Suprapubic skin (tissue), 4 donors: Measurements from ENCODE around the gene SHLD3. TPM values are rescaled to one million over a fixed set of nuclear protein-coding genes. Genes with fewer than 3 reads are reported as not detected.
"Not testable (repeated sequence)": the region's sequence is repeated elsewhere in the genome, so short reads cannot be mapped to it uniquely, and the experiment has no call there.

ENCODE experiments used
- DNase-seq, 2 donors: peaks; one replicate each; pipeline ENCODE4 v3.0.0-alpha.2; 2019; ENCODE audit warnings: low spot score in 2 of 2
- H3K27ac ChIP-seq: fragments of 200-600 bp; sonication (generic); one replicate; pipeline ENCODE4 v1.5.1; 2019
- H3K27me3 ChIP-seq: fragments of 200-600 bp; sonication (generic); one replicate; pipeline ENCODE4 v1.5.1; 2019
- H3K36me3 ChIP-seq: fragments of 200-600 bp; sonication (generic); one replicate; pipeline ENCODE4 v1.5.1; 2019
- H3K4me1 ChIP-seq: fragments of 200-600 bp; sonication (generic); one replicate; pipeline ENCODE4 v1.5.1; 2019
- H3K4me3 ChIP-seq: fragments of 200-600 bp; sonication (generic); one replicate; pipeline ENCODE4 v1.5.1; 2019; ENCODE audit warnings: mild to moderate bottlenecking
- H3K9me3 ChIP-seq: fragments of 200-600 bp; sonication (generic); one replicate; pipeline ENCODE4 v1.5.1; 2019
- CTCF ChIP-seq, 2 donors: fragments of 200-600 bp in 1 of 2; fragments of 450-650 bp in 1 of 2; sonication (generic) in 1 of 2; IDR thresholded peaks; one replicate each; pipeline ENCODE4 v1.5.1; 2016 to 2019; ENCODE audit warnings: antibody characterized with exemption in 2 of 2, mild to moderate bottlenecking in 1 of 2, moderate library complexity in 1 of 2
- EP300 ChIP-seq: sonication (generic); formaldehyde crosslinking; IDR thresholded peaks from one replicate; pipeline ENCODE4 v1.6.1; 2017; ENCODE audit warnings: antibody characterized with exemption
- POLR2A ChIP-seq, 2 donors: fragments of 450-650 bp; IDR thresholded peaks; one replicate each; pipeline ENCODE4 v1.6.1; 2017; ENCODE audit warnings: antibody characterized with exemption in 2 of 2, mild to moderate bottlenecking in 2 of 2, moderate library complexity in 2 of 2
- POLR2AphosphoS5 ChIP-seq, 3 donors: sonication (generic); formaldehyde crosslinking; IDR thresholded peaks; one replicate each; pipeline ENCODE4 v1.6.1; 2017; ENCODE audit warnings: antibody characterized with exemption in 3 of 3
- WGBS: methylation state at CpG from one replicate; pipeline ENCODE4 v1.1.5; 2018; 5-methylcytosine and 5-hydroxymethylcytosine counted together
- total RNA-seq, 4 donors: library from RNA; depleted of rRNA; stranded (reverse); fragments of >200 nt; gene quantifications; one replicate each; pipeline ENCODE4 v1.1.0, GENCODE V29; 2016

The SHLD3 gene
- total RNA-seq, 4 donors from 2014 or later, result 4.0 to 6.2 (median 4.7) TPM

DNA sequence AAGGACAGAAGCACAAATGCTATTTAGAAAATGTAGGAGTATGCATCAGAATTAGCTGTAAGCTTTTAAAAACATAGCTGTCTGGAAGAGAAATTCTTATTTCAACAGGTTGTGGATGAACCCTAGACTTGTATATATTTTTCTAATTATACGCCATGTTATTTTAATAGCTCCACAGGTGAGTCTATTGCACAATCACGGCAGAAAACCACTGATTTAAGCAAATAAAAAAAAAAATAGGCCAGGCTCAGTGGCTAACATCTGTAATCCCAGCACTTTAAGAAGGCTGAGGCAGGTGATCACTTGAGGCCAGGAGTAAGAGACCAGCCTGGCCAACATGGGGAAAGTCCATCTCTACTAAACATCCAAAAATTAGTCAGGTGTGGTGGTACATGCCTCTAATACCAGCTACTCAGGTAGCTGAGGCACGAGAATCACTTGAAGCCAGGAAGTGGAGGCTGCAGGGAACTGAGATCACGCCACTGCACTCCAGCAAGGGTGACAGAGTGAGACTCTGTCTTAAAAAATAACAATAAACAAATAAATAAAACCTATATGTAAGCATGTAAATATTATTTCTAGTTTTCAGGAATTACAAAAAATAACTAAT lies 12.4 kb upstream of the SHLD3 start:
- 88% methylated on average over 4 of the region's 4 CpGs for WGBS
- peaks cover 76% of the 10 kb centered on the region for H3K36me3 ChIP-seq
- TF ChIP-seq EP300 (no peak), CTCF (IDR thresholded peaks at IDR 0.05) (no peak), POLR2AphosphoS5 (IDR thresholded peaks at IDR 0.05) (no peak), POLR2A (IDR thresholded peaks at IDR 0.05) (no peak)

GRCh38 chr5:65620021-65620420 lies 4.8 kb upstream of the SHLD3 start:
- no peak overlapping the region for H3K27ac ChIP-seq
- no peak overlapping the region for H3K4me3 ChIP-seq
- no peaks in the 10 kb centered on the region for H3K9me3 ChIP-seq
- no peaks in the 10 kb centered on the region for H3K27me3 ChIP-seq
- 83% methylated on average over 4 of the region's 4 CpGs for WGBS
- TF ChIP-seq POLR2A (IDR thresholded peaks at IDR 0.05) (no peak), CTCF (IDR thresholded peaks at IDR 0.05) (no peak), POLR2AphosphoS5 (IDR thresholded peaks at IDR 0.05) (no peak), EP300 (no peak)
- H3K4me1 ChIP-seq, result peaks cover 24% of the 10 kb centered on the region
- no peak for DNase-seq
- peaks cover 12% of the 10 kb centered on the region for H3K36me3 ChIP-seq

More for the DNA sequence above, 12.4 kb upstream of the SHLD3 start:
- no peaks in the 10 kb centered on the region for H3K27me3 ChIP-seq
- DNase-seq, result no peak
- no peak overlapping the region for H3K27ac ChIP-seq
- no peaks in the 10 kb centered on the region for H3K4me1 ChIP-seq
- no peaks in the 10 kb centered on the region for H3K9me3 ChIP-seq
- H3K4me3 ChIP-seq, result no peak overlapping the region

GRCh38 chr5:65621961-65622360 lies 2.9 kb upstream of the SHLD3 start:
- H3K27me3 ChIP-seq, H3K36me3 ChIP-seq, H3K27ac ChIP-seq, H3K4me3 ChIP-seq, DNase-seq, H3K9me3 ChIP-seq: not testable (repeated sequence)
- H3K4me1 ChIP-seq, result peaks cover 35% of the 10 kb centered on the region
- WGBS, result 82% methylated on average over 4 of the region's 4 CpGs

GRCh38 chr5:65623482-65623881 lies 1.3 kb upstream of the SHLD3 start:
- no peak for DNase-seq
- peaks cover 2% of the 10 kb centered on the region for H3K36me3 ChIP-seq
- no peaks in the 10 kb centered on the region for H3K9me3 ChIP-seq
- H3K4me3 ChIP-seq, result peak overlapping the region; percentile 95
- H3K27ac ChIP-seq, result peak overlapping the region; percentile 88
- TF ChIP-seq EP300 (no peak), CTCF (IDR thresholded peaks at IDR 0.05) (no peak), POLR2A (IDR thresholded peaks at IDR 0.05) (no peak), POLR2AphosphoS5 (IDR thresholded peaks at IDR 0.05) (no peak)
- H3K27me3 ChIP-seq, result no peaks in the 10 kb centered on the region
- peaks cover 35% of the 10 kb centered on the region for H3K4me1 ChIP-seq
- WGBS, result 8% methylated on average over 9 of the region's 9 CpGs

DNA sequence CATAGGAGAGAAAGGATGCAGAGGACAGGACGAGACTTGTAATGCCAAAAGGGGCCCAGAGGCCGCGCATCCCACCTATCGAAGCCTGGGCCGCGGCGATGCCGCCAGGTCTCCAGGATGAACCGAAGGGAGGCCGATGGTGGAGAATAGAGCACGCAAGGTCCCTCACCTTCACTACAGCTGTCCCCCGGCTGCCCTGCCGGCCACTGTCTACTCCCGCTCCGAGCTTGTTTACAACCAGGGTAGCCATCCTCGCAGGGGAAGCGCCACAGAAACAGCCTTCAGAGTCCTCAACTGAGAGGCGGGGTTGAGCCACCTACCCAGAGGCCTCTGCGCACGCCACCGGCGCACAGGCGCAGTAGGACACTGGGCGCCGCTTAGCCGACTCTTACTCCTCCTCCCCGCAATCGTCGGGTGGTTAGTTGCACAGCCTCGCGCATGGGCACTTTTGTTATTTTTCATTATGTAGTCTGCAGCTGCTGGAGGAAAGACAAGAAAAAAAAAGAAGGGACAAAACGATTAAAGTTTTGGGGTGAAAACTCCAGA lies 729 bp upstream of the SHLD3 start, which contains the start of gene TRIM23:
Gene TRIM23, minus strand, starts transcription at position 309 of the 546 bp plus-strand sequence. Its CDS starts 59 bp downstream, at position 250.
- peak; percentile 93 to 94 for DNase-seq
- peaks cover 35% of the 10 kb centered on the region for H3K4me1 ChIP-seq
- WGBS, result under 1% methylated on average over 29 of the region's 32 CpGs
- peaks cover 2% of the 10 kb centered on the region for H3K36me3 ChIP-seq
- no peaks in the 10 kb centered on the region for H3K27me3 ChIP-seq
- peak within 1 kb of the TSS; percentile 88 for H3K27ac ChIP-seq
- peak within 1 kb of the TSS; percentile 95 for H3K4me3 ChIP-seq
- no peaks in the 10 kb centered on the region for H3K9me3 ChIP-seq
- peak in 1 of 2 donors; percentile 35 for TF ChIP-seq POLR2A (IDR thresholded peaks at IDR 0.05)
- peak in 1 of 3 donors; percentile 70 for TF ChIP-seq POLR2AphosphoS5 (IDR thresholded peaks at IDR 0.05)
- TF ChIP-seq EP300, result no peak

DNA sequence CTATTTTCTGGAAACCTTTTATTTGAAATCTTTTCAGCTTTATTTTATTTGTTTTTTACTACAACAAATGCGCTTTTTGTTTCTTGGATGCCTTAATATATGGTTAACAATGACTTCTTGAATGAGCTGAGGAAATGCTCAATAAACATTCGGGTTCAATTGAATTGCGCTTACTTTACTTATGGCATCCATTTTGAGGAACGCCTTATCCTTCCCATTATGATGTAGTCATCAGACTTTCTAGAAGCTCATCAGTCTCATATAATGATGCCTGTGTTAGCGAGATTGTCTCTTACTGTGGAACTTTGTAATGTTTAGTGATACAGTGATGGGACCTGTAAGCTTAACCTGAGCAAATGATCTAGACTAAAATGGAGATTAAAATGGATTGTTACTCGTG lies 916 bp downstream of the SHLD3 start:
- no peaks in the 10 kb centered on the region for H3K27me3 ChIP-seq
- WGBS, result 56% methylated on average over 6 of the region's 6 CpGs
- peaks cover 35% of the 10 kb centered on the region for H3K4me1 ChIP-seq
- peak overlapping the region; percentile 88 for H3K27ac ChIP-seq
- TF ChIP-seq POLR2A (IDR thresholded peaks at IDR 0.05) (no peak), EP300 (no peak), CTCF (IDR thresholded peaks at IDR 0.05) (no peak), POLR2AphosphoS5 (IDR thresholded peaks at IDR 0.05) (no peak)
- DNase-seq, result no peak
- H3K9me3 ChIP-seq, result no peaks in the 10 kb centered on the region
- peak overlapping the region; percentile 95 for H3K4me3 ChIP-seq
- peaks cover 10% of the 10 kb centered on the region for H3K36me3 ChIP-seq
